ENCODE results near the gene OR2T35. TPM values are rescaled to one million over a fixed set of nuclear protein-coding genes. Genes with fewer than 3 reads are reported as not detected.

OR2T35 gene
- total RNA-seq, 1 donor from 2014 or later, result not detected

- no peaks in the 10 kb centered on the region for H3K27me3 ChIP-seq (ENCODE audit: control insufficient read depth, insufficient read depth, low read length)
- no peak overlapping the region for H3K4me3 ChIP-seq (ENCODE audit: low read depth, low read length)
- TF ChIP-seq CTCF (IDR thresholded peaks at IDR 0.05; ENCODE audit: insufficient read depth, low read length, poor library complexity, severe bottlenecking), result no peak
- DNase-seq (ENCODE audit: low read depth), result no peak
- H3K36me3 ChIP-seq (ENCODE audit: control insufficient read depth, insufficient read depth, low read length), result no peaks in the 10 kb centered on the region
Observed at GRCh38 chr1:248627971-248628844, 16.9 kb downstream of the OR2T35 start.

- H3K4me3 ChIP-seq (ENCODE audit: low read depth, low read length), result no peak overlapping the region
- no peak for TF ChIP-seq CTCF (IDR thresholded peaks at IDR 0.05; ENCODE audit: insufficient read depth, low read length, poor library complexity, severe bottlenecking)
Observed at GRCh38 chr1:248625971-248626370, 19.1 kb downstream of the OR2T35 start.

GRCh38 chr1:248625166-248625565, 19.9 kb downstream of the OR2T35 start:
- Histone ChIP-seq H3K36me3 (ENCODE audit: control insufficient read depth, insufficient read depth, low read length) (no peaks in the 10 kb centered on the region), H3K4me3 (ENCODE audit: low read depth, low read length) (no peak overlapping the region), H3K27me3 (ENCODE audit: control insufficient read depth, insufficient read depth, low read length) (no peaks in the 10 kb centered on the region)
- no peak for DNase-seq (ENCODE audit: low read depth)
- no peak for TF ChIP-seq CTCF (IDR thresholded peaks at IDR 0.05; ENCODE audit: insufficient read depth, low read length, poor library complexity, severe bottlenecking)

More at GRCh38 chr1:248625971-248626370, 19.1 kb downstream of the OR2T35 start:
- DNase-seq (ENCODE audit: low read depth), result no peak
- Histone ChIP-seq H3K27me3 (ENCODE audit: control insufficient read depth, insufficient read depth, low read length) (no peaks in the 10 kb centered on the region), H3K36me3 (ENCODE audit: control insufficient read depth, insufficient read depth, low read length) (no peaks in the 10 kb centered on the region)

- no peaks in the 10 kb centered on the region for H3K36me3 ChIP-seq (ENCODE audit: control insufficient read depth, insufficient read depth, low read length)
- TF ChIP-seq CTCF (IDR thresholded peaks at IDR 0.05; ENCODE audit: insufficient read depth, low read length, poor library complexity, severe bottlenecking), result peak; percentile 32
- H3K27me3 ChIP-seq (ENCODE audit: control insufficient read depth, insufficient read depth, low read length), result no peaks in the 10 kb centered on the region
- no peak overlapping the region for H3K4me3 ChIP-seq (ENCODE audit: low read depth, low read length)
- no peak for DNase-seq (ENCODE audit: low read depth)
Observed at GRCh38 chr1:248622570-248623001, 22.5 kb downstream of the OR2T35 start.

GRCh38 chr1:248621770-248622169, 23.3 kb downstream of the OR2T35 start:
- Histone ChIP-seq H3K4me3 (ENCODE audit: low read depth, low read length) (no peak overlapping the region), H3K36me3 (ENCODE audit: control insufficient read depth, insufficient read depth, low read length) (no peaks in the 10 kb centered on the region), H3K27me3 (ENCODE audit: control insufficient read depth, insufficient read depth, low read length) (no peaks in the 10 kb centered on the region)
- DNase-seq (ENCODE audit: low read depth), result no peak
- no peak for TF ChIP-seq CTCF (IDR thresholded peaks at IDR 0.05; ENCODE audit: insufficient read depth, low read length, poor library complexity, severe bottlenecking)
